Measurements from ENCODE around the gene WARS2.

Gene WARS2

GRCh38 chr1:119012383-119012782 lies 128.1 kb downstream of the WARS2 start:
- DNase-seq: no peak

GRCh38 chr1:119011706-119012105 lies 128.7 kb downstream of the WARS2 start:
- DNase-seq: no peak

GRCh38 chr1:119011116-119011515 lies 129.3 kb downstream of the WARS2 start:
- no peak for DNase-seq

- no peak for DNase-seq
Observed at GRCh38 chr1:119010201-119010600, 130.3 kb downstream of the WARS2 start.

- no peak for DNase-seq
Observed at GRCh38 chr1:119009312-119009655, 131.2 kb downstream of the WARS2 start.

- peak; percentile 47 to 56 (median 52) for DNase-seq
Observed at GRCh38 chr1:119008483-119009311, 131.8 kb downstream of the WARS2 start.

- peak; percentile 35 to 56 (median 48) for DNase-seq
Observed at GRCh38 chr1:119007670-119008482, 132.6 kb downstream of the WARS2 start.

GRCh38 chr1:119007339-119007669 lies 133.1 kb downstream of the WARS2 start:
- DNase-seq: no peak

GRCh38 chr1:119006406-119007279 lies 133.8 kb downstream of the WARS2 start:
- DNase-seq: no peak

GRCh38 chr1:119005724-119006405 lies 134.6 kb downstream of the WARS2 start:
- DNase-seq: no peak

- no peak for DNase-seq
Observed at GRCh38 chr1:119004781-119005180, 135.7 kb downstream of the WARS2 start.

GRCh38 chr1:119004129-119004527 lies 136.3 kb downstream of the WARS2 start:
- no peak for DNase-seq

GRCh38 chr1:119003413-119004128 lies 136.9 kb downstream of the WARS2 start:
- no peak for DNase-seq

- peak; percentile 20 to 46 (median 38) for DNase-seq
Observed at GRCh38 chr1:119002028-119002686, 138.3 kb downstream of the WARS2 start.

GRCh38 chr1:119001181-119002027 lies 139.0 kb downstream of the WARS2 start:
- DNase-seq: no peak

- DNase-seq: peak in 3 of 4 experiments; percentile 29 to 56 (median 52)
Observed at GRCh38 chr1:119000371-119001180, 139.9 kb downstream of the WARS2 start.

- DNase-seq: no peak
Observed at GRCh38 chr1:118999348-119000071, 140.9 kb downstream of the WARS2 start.

GRCh38 chr1:118998171-118998570 lies 142.3 kb downstream of the WARS2 start:
- DNase-seq: no peak
